GM19328 (cell line): ENCODE results near the gene ACSS2.
A peak's percentile ranks its signal among the peaks of the same experiment; 100 is the strongest.
"Not testable (repeated sequence)": the region's sequence is repeated elsewhere in the genome, so short reads cannot be mapped to it uniquely, and the experiment has no call there.

Experiments
- ATAC-seq: cut with Tn5 transposase; IDR thresholded peaks from one replicate; pipeline ENCODE4 v1.9.1; 2021; ENCODE audit warnings: mild to moderate bottlenecking, moderate library complexity; ENCODE audit not compliant: unreplicated experiment

ACSS2 gene

DNA sequence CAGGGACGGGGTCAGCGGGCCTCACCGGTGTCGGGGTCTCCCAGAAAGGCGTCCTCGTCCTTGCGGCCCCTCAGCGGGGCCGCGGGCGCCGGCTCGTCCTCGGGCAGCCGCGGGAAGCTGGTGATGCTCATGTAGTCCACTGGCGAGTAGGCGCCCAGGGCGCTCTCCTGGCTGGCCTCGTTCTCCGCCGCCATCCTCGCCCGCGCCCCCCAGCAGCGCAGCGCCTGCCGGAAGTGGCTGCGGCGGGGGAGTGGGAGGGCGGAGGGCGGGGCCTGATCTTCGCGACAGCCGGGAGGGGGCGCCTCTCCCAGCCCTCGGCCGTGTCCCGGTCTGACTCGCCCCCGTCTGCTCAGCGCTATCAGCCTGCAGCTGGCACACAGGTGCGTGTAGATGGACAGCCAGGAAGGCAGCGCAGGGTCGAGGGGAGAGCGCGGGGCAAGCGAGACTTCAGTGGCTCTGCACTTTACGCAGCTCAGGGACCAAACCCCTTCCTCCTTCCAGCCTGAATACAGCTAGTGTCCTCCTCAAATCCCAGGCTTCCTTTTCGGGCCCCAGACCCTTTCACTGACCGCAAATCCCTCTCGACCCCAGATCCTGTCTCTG lies 3.7 kb upstream of the ACSS2 start, which contains the start of gene GGT7:
TSS of gene GGT7 (minus strand) at position 235 of the 603 bp plus-strand sequence. CDS start at position 194, 41 bp downstream.
- no peak for ATAC-seq

DNA sequence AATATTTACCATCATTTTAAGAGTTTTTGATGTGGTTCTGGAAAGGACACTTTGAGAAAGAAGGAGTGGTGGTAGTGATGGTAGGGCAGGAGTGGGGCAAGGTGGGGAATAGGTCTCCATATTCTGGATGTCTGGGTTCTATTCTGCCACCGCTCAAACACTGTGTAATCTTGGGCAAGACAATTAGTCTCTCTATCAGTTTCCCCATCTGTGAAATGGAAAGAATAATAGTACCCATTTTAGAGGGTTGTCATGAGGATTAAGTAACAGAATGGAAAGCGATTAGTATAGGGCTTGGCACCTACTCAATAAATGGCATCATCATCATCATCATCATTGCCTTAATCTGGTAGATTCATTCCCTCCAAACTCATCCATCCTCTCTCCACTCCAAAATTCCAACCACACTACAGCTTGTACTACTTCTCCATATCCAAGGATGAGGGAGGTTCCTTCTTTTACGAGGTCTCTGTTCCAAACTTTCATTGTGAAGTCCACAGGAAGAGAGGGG lies 2.8 kb upstream of the ACSS2 start:
- ATAC-seq = no peak

GRCh38 chr20:34874094-34874654 lies 2.2 kb upstream of the ACSS2 start:
- no peak for ATAC-seq

DNA sequence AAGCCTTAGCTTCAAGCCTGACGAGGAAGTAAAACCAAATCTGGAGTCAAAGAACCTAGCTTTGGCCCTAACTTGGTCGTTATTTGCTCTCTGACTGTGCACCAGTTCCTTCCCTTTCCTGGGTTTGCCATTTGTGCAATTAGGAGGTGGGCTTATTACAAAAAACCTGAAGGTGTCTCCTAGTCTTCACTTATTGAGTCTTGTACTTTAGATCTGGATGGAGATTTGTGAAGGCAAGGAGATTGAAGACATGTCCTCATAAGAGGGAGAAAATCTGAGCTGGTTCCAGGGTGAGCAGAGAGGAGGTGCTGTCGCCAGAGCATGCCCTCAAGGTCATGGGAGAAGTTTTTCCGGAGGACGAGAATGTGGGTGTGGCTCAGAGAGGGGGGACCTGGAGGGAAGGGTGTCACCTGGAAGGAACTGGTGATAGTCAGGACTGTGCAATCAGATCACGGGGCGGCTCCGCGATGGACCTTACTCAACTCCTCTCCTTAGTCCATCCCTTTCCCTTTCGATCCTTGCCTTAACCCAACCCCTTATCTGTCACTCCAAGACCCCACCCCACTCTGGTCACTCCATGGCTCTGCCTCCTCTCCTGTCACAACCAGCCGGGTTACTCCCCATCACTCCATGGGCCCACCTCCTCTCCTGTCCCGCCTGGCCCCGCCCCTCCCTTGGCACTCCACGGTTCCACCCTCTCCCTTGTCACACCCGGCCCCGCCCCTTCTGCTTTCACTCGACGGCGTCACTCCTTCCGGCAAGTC lies 588 bp upstream of the ACSS2 start:
- ATAC-seq = peak; percentile 51

GRCh38 chr20:34880215-34880850 lies 3.9 kb downstream of the ACSS2 start:
- no peak for ATAC-seq

GRCh38 chr20:34880971-34881370 lies 4.6 kb downstream of the ACSS2 start:
- not testable (repeated sequence) for ATAC-seq

DNA sequence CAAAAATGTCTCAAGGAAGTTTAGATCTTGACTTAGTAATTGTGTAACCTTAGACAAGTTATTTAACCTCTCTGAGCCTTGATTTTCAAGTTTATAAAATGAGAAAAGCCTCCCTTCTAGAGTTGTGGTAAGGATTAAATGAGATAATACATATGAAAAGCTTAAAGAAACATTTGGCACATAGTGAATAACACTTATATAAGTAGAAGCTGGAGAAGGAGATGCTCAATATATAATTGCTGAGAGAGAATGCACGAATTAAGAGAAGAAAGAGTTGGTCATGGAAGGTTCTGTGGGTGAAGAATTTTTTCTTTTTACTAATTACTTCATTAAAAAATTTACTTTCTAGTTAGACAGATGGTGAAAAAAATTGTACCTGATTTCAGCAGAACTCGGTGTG lies 5.3 kb downstream of the ACSS2 start:
- ATAC-seq = no peak

GRCh38 chr20:34883087-34883688 lies 6.8 kb downstream of the ACSS2 start:
- ATAC-seq = no peak

GRCh38 chr20:34883809-34884208 lies 7.4 kb downstream of the ACSS2 start:
- no peak for ATAC-seq

GRCh38 chr20:34884260-34884659 lies 7.8 kb downstream of the ACSS2 start:
- ATAC-seq = no peak

- no peak for ATAC-seq
These were observed 9.7 kb downstream of the ACSS2 start for GRCh38 chr20:34886122-34886521.

- no peak for ATAC-seq
These were observed 10.6 kb downstream of the ACSS2 start for GRCh38 chr20:34887023-34887422.

DNA sequence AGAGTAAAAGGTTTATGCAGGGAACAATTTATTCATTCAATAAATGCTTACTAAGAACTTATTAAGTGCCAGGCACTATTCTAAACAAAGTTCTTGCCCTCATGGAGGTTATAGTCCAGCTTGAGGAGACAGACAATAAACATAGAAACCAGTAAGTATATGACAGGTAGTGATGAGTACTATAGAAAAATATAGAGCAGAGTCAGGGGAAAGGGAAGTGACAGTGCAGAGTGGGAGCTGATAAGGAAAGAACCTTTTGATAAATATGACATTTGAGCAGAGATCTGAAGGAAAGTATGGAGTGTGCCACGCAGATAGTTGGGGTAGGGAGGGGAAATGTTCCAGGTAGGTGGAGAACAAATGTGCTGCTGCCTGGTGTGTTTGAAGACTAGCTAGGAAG lies 12.1 kb downstream of the ACSS2 start:
- ATAC-seq = no peak

DNA sequence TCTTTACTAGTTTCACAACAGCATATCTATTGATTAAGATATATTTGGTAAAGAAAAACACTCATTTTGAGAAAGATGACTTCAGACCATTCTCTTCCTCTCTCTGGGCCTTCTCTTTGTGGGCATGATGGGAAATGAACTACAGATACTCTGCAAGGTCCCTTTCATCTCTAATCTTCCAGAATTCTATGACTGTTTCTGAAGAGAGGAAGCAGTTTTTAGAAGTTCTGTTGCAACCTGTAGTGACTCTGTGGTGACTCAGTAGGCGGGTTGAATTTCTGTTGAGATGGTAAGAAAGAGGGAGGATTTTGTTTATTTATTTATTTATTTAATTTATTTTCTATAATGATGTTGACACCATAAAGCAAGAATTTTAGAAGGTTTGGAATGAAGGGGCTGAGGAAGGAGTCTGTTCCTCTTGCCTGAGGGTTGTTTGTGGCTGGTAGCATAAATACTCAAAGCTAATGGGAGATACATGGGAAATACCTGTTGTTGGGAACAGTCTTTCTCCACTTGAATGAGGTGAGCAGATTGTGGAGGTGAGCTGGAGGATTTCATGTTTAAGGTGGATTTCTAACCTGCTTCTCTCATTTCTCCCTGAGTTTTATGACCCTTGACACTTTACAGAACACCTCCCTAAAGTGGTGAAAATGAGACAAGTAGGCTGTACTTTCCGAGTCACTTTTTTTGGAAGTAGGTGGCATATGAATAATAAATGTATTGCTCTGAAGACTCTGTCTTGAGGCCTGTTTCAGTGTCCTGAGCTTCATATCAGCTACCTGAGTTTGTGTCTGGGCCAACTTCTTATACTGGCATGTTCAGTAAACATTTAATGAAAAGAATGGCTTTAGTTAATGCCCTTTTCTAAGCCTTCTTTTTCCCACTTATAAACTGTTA lies 15.0 kb downstream of the ACSS2 start:
- ATAC-seq = no peak

GRCh38 chr20:34892671-34893070 lies 16.3 kb downstream of the ACSS2 start:
- no peak for ATAC-seq

DNA sequence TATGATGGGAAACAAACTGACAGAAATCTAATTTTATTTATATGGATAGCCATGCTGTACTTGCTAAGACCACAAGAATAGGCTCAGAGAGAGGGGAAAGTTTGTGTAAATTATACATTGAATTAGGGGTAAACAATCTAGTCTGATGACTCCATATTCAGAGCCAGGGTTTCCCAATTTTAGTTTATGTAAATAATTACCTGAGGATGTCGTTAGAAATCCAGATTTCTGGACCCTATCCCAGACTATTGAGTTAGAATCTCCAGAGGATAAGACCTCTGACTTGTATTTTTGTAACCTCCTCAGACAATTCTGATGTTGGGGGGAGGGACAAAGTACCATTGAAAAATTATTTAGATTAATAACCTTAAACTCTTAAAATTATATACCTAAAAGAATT lies 18.3 kb downstream of the ACSS2 start:
- ATAC-seq = no peak

DNA sequence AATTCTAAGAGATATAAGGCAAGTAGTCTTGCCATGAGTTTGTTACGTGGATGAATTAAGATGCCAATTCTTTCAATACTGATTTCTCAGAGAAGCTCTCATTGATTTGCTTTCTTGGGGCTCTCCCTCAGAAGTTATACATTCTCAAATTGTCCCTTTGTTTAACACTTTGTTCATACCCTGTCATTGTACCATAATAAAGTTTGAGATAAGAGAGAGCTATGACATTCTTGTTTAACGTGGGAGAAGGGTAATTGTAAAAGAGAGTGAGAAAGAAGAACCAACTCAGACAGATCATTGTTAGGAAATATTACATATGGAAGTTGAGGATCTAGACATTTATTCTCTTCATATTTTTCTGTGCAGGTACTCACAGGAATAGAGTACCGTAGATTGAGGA lies 19.1 kb downstream of the ACSS2 start:
- no peak for ATAC-seq

DNA sequence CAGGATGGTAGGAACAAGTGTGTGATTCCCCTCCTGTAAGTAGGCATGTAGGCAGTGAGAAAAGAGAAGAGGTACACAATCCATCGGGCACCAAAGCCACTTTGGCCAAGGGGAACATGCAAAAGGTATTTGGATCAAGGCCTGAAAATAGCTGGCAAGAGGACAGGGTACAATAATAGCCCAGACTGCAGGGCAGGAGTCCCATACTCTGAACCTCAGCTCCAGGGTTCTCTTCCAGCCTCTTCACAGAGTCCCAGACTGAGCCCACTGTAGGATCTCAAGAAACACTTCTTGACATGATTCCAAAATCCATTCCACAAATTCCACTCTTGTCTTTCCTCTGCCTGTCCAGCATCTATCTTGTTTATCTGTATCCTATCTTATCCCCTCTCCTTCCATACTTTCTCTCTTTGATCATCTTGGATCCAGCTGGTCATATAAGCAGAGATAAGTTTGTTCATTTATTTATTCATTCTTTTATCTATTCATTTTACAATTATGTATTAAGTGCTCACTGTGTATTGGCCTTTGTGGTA lies 19.7 kb downstream of the ACSS2 start:
- no peak for ATAC-seq

GRCh38 chr20:34898129-34898528 lies 21.7 kb downstream of the ACSS2 start:
- not testable (repeated sequence) for ATAC-seq

DNA sequence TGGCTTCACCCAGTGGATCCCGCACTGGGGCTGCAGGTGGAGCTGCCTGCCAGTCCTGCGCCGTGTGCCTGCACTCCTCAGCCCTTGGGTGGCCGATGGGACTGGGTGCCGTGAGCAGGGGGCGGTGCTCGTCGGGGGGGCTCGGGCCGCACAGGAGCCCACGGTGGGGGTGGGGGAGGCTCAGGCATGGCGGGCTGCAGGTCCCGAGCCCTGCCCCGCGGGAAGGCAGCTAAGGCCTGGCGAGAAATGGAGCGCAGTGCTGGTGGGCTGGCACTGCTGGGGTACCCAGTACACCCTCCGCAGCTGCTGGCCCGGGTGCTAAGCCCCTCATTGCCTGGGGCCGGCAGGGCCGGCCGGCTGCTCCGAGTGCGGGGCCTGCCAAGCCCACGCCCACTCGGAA lies 22.3 kb downstream of the ACSS2 start:
- ATAC-seq = not testable (repeated sequence)
